HepG2 (cell line): ENCODE measurements around the gene CAMK2D.

Experiments
- CEBPB ChIP-seq: IDR thresholded peaks from 2 replicates; pipeline ENCODE4 v1.6.1; 2011; ENCODE audit warnings: low read depth, low read length, improper control_type of control experiment, borderline replicate concordance
- CEBPG ChIP-seq: IDR thresholded peaks from 2 replicates; pipeline ENCODE4 v1.6.1; 2016
- CTCF ChIP-seq: sonication (generic); formaldehyde crosslinking; IDR thresholded peaks from 2 replicates; pipeline ENCODE4 v1.5.0; 2020; ENCODE audit warnings: mild to moderate bottlenecking, missing genetic modification reagents, moderate library complexity
- IRF2 ChIP-seq: IDR thresholded peaks from 2 replicates; pipeline ENCODE4 v1.6.1; 2018; ENCODE audit warnings: missing genetic modification reagents, missing compliant biosample characterization
- POLR2A ChIP-seq, 2 experiments: IDR thresholded peaks; 2 replicates each; pipeline ENCODE4 v1.6.1; 2011; ENCODE audit warnings: low read depth in 2 of 2, low read length in 2 of 2, mild to moderate bottlenecking in 1 of 2, moderate library complexity in 1 of 2; ENCODE audit not compliant: insufficient read depth in 1 of 2
- SUZ12 ChIP-seq: fragments of 150-350 bp; IDR thresholded peaks from 2 replicates; pipeline ENCODE4 v1.6.1; 2014; ENCODE audit warnings: low read depth, low read length
- THRA ChIP-seq: sonication (generic); formaldehyde crosslinking; IDR thresholded peaks from 2 replicates; pipeline ENCODE4 v1.4.0; 2020; ENCODE audit warnings: missing genetic modification reagents, borderline replicate concordance

GRCh38 chr4:113697429-113697828 is 64.1 kb downstream of the CAMK2D start:
- TF ChIP-seq CTCF, result no peak
- no peak for TF ChIP-seq THRA (CRISPR knock-in tag)
- TF ChIP-seq CEBPG (CRISPR knock-in tag), result no peak
- no peak for TF ChIP-seq IRF2 (CRISPR knock-in tag)
- TF ChIP-seq CEBPB, result no peak
- no peak for TF ChIP-seq POLR2A (IDR thresholded peaks at IDR 0.05; ENCODE audit: insufficient read depth in 1 of 2, low read depth in 2 of 2, low read length in 2 of 2)
- TF ChIP-seq SUZ12, result no peak
